ENCODE results near the gene NUDT16L1. TPM values are rescaled to one million over a fixed set of nuclear protein-coding genes. Genes with fewer than 3 reads are reported as not detected.

The NUDT16L1 gene
- polyA plus RNA-seq, 2 donors: 18.5 to 29.3 TPM

DNA sequence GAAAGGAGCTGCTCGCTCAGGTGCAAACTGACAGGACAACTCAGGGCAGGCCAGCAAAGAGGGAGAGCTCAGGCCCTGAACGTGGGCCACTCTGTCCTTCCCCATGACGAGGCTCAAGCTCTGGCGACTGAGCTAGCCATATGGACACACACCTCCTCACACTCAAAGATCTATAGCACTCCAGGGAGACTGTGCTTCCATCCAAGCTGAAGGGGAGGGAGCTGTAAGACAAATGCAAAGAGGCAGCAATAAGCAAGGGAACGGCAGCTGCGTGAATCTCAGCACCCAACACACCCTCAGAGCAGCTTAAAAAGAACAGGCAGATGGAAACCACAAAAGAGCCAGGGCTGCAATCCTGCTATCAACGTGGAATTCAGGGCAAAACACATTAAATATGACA is 13.5 kb downstream of the NUDT16L1 start:
- 89 to 91% methylated on average over 7 of the region's 7 CpGs for WGBS, 2 donors
- H3K9me3 ChIP-seq (ENCODE audit: control insufficient read depth in 2 of 2, insufficient read depth in 1 of 2, low read depth in 1 of 2, low read length in 1 of 2): no peaks in the 10 kb centered on the region
- no peaks in the 10 kb centered on the region for H3K4me1 ChIP-seq (ENCODE audit: control insufficient read depth in 2 of 2, insufficient read depth in 2 of 2, low read length in 1 of 2)
- no peak overlapping the region for H3K4me3 ChIP-seq (ENCODE audit: low read depth in 1 of 2, low read length in 2 of 2)
- peaks cover 3 to 16% of the 10 kb centered on the region in 2 donors for H3K36me3 ChIP-seq (ENCODE audit: control insufficient read depth in 2 of 2, insufficient read depth in 2 of 2, low read length in 1 of 2)
- no peaks in the 10 kb centered on the region for H3K27me3 ChIP-seq (ENCODE audit: control insufficient read depth in 1 of 2, insufficient read depth in 2 of 2, low read length in 2 of 2)
- H3K27ac ChIP-seq (ENCODE audit: low read depth in 2 of 2, low read length in 1 of 2): no peak overlapping the region

DNA sequence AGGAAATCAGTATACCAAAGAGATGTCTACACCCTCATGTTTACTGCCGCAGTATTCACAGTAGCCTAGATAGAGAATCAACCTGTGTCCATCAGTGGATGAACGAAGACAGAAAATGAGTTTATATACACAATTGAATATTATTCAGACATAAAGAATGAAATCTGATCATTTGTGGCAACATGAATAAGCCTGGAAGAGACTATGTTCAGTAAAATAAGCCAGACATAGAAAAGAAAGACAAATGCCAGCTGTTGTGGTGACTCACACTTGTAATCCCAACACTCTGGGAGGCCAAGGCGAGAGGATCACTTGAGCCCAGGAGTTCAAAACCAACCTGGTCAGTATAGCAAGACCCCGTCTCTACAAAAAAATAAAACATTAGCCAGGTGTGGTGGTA is 16.1 kb downstream of the NUDT16L1 start:
- H3K27ac ChIP-seq (ENCODE audit: low read depth in 2 of 2, low read length in 1 of 2): no peak overlapping the region
- 94 to 96% methylated on average over 4 of the region's 4 CpGs for WGBS, 2 donors
- H3K4me3 ChIP-seq (ENCODE audit: low read depth in 1 of 2, low read length in 2 of 2): no peak overlapping the region
- H3K9me3 ChIP-seq (ENCODE audit: control insufficient read depth in 2 of 2, insufficient read depth in 1 of 2, low read depth in 1 of 2, low read length in 1 of 2): no peaks in the 10 kb centered on the region
- peaks cover 8 to 19% of the 10 kb centered on the region in 2 donors for H3K36me3 ChIP-seq (ENCODE audit: control insufficient read depth in 2 of 2, insufficient read depth in 2 of 2, low read length in 1 of 2)
- H3K27me3 ChIP-seq (ENCODE audit: control insufficient read depth in 1 of 2, insufficient read depth in 2 of 2, low read length in 2 of 2): no peaks in the 10 kb centered on the region
- H3K4me1 ChIP-seq (ENCODE audit: control insufficient read depth in 2 of 2, insufficient read depth in 2 of 2, low read length in 1 of 2): no peaks in the 10 kb centered on the region

DNA sequence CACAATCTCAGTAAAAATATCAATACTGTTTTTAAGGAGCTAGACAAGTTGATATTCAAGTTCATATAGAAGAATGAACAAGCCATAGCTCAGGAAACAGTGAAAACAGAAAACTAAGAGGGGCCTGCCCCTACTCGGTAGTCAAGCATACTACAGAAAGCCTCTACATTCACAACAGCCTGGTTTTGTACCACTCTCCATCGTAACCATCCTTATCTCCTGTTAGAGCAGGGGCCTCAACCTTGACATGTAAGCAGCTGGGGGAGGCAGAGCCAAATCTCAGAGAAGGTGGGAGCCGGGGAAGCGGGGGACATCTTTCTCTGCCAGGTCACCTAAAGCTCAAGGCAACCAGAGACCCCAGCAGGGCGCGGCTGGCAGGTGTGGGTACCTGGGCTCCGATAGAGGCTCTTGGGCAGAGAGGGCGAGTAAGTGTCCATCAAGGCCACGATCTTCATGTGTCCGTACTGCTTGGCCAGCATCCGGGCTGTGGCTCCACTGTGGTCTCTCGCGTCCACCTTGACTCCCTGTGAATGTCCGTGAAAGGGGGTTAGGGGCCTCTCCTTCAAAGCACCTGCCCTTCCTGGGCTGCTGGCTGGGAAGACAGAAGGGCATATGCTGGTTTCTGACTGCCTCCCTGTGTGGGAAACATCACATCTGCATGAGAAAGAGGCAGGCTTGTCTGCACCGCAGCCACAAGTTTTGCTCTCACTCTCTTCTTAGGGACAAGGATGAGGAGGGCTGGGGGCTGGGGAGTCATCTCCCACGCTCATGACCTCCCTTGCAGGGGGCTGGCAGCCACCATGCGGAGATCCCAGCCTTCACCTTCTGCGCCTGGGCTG is 20.5 kb downstream of the NUDT16L1 start:
- H3K9me3 ChIP-seq (ENCODE audit: control insufficient read depth in 2 of 2, insufficient read depth in 1 of 2, low read depth in 1 of 2, low read length in 1 of 2): no peaks in the 10 kb centered on the region
- H3K27ac ChIP-seq (ENCODE audit: low read depth in 2 of 2, low read length in 1 of 2): no peak overlapping the region
- no peaks in the 10 kb centered on the region for H3K4me1 ChIP-seq (ENCODE audit: control insufficient read depth in 2 of 2, insufficient read depth in 2 of 2, low read length in 1 of 2)
- H3K27me3 ChIP-seq (ENCODE audit: control insufficient read depth in 1 of 2, insufficient read depth in 2 of 2, low read length in 2 of 2): no peaks in the 10 kb centered on the region
- 76 to 91% methylated on average over 18 of the region's 18 CpGs for WGBS, 2 donors
- H3K36me3 ChIP-seq (ENCODE audit: control insufficient read depth in 2 of 2, insufficient read depth in 2 of 2, low read length in 1 of 2): peaks cover 5 to 14% of the 10 kb centered on the region in 2 donors
- no peak overlapping the region for H3K4me3 ChIP-seq (ENCODE audit: low read depth in 1 of 2, low read length in 2 of 2)

DNA sequence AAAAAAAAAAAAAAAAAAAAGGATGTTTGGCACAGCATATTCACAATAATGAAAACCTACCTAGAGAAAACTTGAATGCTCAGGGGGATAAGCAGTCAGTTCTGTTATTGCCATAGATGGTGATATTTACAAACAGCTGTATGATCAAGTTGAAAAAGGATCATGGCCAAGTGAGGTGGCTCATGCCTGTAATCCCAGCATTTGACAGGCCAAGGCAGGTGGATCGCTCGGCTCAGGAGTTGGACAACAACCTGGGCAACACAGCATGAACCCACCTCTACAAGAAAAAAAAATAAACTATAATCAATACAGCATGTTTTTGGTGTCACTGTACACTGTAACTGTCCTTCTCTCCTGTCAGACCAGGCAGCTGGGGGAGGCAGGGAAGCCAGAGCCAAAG is 21.6 kb downstream of the NUDT16L1 start:
- Histone ChIP-seq H3K27ac (ENCODE audit: low read depth in 2 of 2, low read length in 1 of 2) (no peak overlapping the region), H3K9me3 (ENCODE audit: control insufficient read depth in 2 of 2, insufficient read depth in 1 of 2, low read depth in 1 of 2, low read length in 1 of 2) (no peaks in the 10 kb centered on the region), H3K36me3 (ENCODE audit: control insufficient read depth in 2 of 2, insufficient read depth in 2 of 2, low read length in 1 of 2) (peaks cover 5 to 14% of the 10 kb centered on the region in 2 donors), H3K4me1 (ENCODE audit: control insufficient read depth in 2 of 2, insufficient read depth in 2 of 2, low read length in 1 of 2) (no peaks in the 10 kb centered on the region), H3K4me3 (ENCODE audit: low read depth in 1 of 2, low read length in 2 of 2) (no peak overlapping the region), H3K27me3 (ENCODE audit: control insufficient read depth in 1 of 2, insufficient read depth in 2 of 2, low read length in 2 of 2) (no peaks in the 10 kb centered on the region)
- 76 to 86% methylated on average over 2 of the region's 2 CpGs for WGBS, 2 donors

DNA sequence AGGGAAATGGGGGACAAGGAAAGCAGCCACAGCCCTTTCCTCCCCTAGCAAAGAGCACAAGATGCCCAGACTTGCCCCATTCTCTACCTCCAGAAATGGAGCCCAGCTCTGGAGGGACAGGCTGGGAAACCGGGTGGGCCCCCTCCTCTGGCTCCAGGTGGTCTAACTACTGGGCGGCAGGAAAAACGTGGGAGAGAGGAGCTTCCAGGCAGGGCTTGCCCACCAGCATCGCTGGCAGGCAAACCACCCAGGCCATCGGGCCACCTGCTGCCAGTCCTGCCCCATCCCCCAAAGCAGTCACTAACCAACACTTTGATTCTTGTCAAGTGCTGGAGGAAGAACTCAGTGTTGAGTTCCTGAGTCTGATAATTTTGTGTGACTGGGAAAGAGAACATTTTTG is 25.1 kb downstream of the NUDT16L1 start:
- H3K9me3 ChIP-seq (ENCODE audit: control insufficient read depth in 2 of 2, insufficient read depth in 1 of 2, low read depth in 1 of 2, low read length in 1 of 2): no peaks in the 10 kb centered on the region
- H3K4me3 ChIP-seq (ENCODE audit: low read depth in 1 of 2, low read length in 2 of 2): no peak overlapping the region
- H3K27me3 ChIP-seq (ENCODE audit: control insufficient read depth in 1 of 2, insufficient read depth in 2 of 2, low read length in 2 of 2): no peaks in the 10 kb centered on the region
- H3K27ac ChIP-seq (ENCODE audit: low read depth in 2 of 2, low read length in 1 of 2): no peak overlapping the region
- H3K36me3 ChIP-seq (ENCODE audit: control insufficient read depth in 2 of 2, insufficient read depth in 2 of 2, low read length in 1 of 2): peaks cover 7 to 16% of the 10 kb centered on the region in 2 donors
- no peaks in the 10 kb centered on the region for H3K4me1 ChIP-seq (ENCODE audit: control insufficient read depth in 2 of 2, insufficient read depth in 2 of 2, low read length in 1 of 2)
- WGBS, 2 donors: 72 to 77% methylated on average over 5 of the region's 5 CpGs

DNA sequence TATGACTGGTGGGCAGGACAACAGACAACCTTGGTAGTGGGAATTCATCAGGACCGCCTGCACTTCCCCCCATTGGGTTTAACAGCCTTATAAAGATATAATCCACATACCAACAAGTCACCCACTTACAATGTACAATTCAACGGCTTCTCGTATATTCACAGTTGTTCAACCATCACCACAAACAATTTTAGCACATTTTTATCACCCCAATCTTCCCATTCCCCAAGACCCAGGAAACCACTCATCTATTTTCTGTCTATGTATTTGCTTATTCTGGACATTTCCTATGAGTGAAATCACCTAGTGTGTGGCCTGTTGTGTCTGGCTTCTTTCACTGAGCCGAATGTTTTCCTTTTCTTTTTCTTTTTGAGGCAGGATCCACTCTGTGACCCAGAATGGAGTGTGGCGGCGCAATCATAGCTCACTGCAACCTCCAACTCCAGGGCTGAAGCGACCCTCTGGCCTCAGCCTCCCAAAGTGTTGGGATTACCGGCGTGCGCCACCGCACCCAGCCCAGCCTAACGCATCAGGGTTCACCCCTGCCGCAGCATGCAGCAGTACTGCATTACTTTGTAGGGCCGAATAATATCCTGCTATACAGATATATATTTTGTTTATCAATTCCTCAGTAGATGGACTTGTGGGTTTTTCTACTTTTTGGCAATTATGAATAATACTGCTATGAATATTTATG is 29.9 kb downstream of the NUDT16L1 start:
- no peak overlapping the region for H3K4me3 ChIP-seq (ENCODE audit: low read depth in 1 of 2, low read length in 2 of 2)
- H3K27ac ChIP-seq (ENCODE audit: low read depth in 2 of 2, low read length in 1 of 2): no peak overlapping the region
- H3K9me3 ChIP-seq (ENCODE audit: control insufficient read depth in 2 of 2, insufficient read depth in 1 of 2, low read depth in 1 of 2, low read length in 1 of 2): no peaks in the 10 kb centered on the region
- H3K27me3 ChIP-seq (ENCODE audit: control insufficient read depth in 1 of 2, insufficient read depth in 2 of 2, low read length in 2 of 2): no peaks in the 10 kb centered on the region
- 95 to 96% methylated on average over 14 of the region's 14 CpGs for WGBS, 2 donors
- H3K4me1 ChIP-seq (ENCODE audit: control insufficient read depth in 2 of 2, insufficient read depth in 2 of 2, low read length in 1 of 2): no peaks in the 10 kb centered on the region
- H3K36me3 ChIP-seq (ENCODE audit: control insufficient read depth in 2 of 2, insufficient read depth in 2 of 2, low read length in 1 of 2): peaks cover 10 to 14% of the 10 kb centered on the region in 2 donors

DNA sequence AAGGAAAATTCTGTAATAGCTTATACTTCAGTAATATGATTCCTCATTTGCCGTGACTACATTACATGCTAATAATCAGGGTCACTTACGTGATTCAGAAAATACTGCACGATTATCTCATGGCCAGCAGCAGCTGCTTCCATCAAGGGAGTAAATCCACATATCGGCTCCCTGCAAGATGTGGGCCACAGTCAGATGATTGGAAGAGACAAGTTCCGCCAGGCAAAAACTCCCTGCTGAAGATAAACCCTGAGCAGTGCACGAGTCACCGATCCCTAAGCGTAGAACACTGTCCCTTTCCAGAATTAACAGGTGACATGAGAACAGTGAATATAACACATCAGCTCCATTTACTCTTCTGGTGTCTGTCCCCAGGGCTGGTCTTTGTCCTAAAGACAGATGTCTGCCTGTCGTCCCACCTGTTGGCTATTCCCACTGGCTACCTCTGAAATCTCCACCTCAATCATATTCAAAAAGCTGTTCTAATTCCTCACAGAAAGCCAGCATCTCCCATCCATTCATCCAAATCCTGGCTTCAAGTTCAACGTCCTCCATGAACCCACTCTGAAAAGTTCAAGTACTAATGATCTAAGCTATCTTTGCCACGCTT is 31.4 kb downstream of the NUDT16L1 start:
- WGBS, 2 donors: 91 to 92% methylated on average over 11 of the region's 11 CpGs
- no peak overlapping the region for H3K4me3 ChIP-seq (ENCODE audit: low read depth in 1 of 2, low read length in 2 of 2)
- no peak overlapping the region for H3K27ac ChIP-seq (ENCODE audit: low read depth in 2 of 2, low read length in 1 of 2)
- no peaks in the 10 kb centered on the region for H3K27me3 ChIP-seq (ENCODE audit: control insufficient read depth in 1 of 2, insufficient read depth in 2 of 2, low read length in 2 of 2)
- H3K36me3 ChIP-seq (ENCODE audit: control insufficient read depth in 2 of 2, insufficient read depth in 2 of 2, low read length in 1 of 2): peaks cover 19 to 21% of the 10 kb centered on the region in 2 donors
- no peaks in the 10 kb centered on the region for H3K9me3 ChIP-seq (ENCODE audit: control insufficient read depth in 2 of 2, insufficient read depth in 1 of 2, low read depth in 1 of 2, low read length in 1 of 2)
- H3K4me1 ChIP-seq (ENCODE audit: control insufficient read depth in 2 of 2, insufficient read depth in 2 of 2, low read length in 1 of 2): no peaks in the 10 kb centered on the region

DNA sequence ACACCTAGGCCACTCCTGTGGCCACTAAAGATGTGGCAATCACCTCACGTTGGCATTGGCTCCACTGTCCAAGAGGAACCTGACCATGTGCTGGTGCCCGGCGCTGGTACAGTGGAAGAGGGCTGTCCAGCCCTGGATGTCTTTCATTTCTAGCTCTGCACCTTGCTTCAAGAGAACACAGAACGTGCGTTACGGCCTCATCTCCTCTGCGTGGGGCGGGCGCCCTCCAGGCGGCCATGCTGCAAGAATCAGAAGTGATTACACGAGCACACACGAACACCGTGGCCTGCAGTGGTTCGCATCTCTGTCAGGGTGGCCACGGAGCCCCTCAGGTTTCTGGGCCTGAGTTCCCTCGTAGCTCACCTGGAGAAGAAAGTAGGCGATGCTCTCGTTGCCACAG is 33.3 kb downstream of the NUDT16L1 start:
- WGBS, 2 donors: 93 to 94% methylated on average over 18 of the region's 18 CpGs
- H3K36me3 ChIP-seq (ENCODE audit: control insufficient read depth in 2 of 2, insufficient read depth in 2 of 2, low read length in 1 of 2): peaks cover 19 to 27% of the 10 kb centered on the region in 2 donors

DNA sequence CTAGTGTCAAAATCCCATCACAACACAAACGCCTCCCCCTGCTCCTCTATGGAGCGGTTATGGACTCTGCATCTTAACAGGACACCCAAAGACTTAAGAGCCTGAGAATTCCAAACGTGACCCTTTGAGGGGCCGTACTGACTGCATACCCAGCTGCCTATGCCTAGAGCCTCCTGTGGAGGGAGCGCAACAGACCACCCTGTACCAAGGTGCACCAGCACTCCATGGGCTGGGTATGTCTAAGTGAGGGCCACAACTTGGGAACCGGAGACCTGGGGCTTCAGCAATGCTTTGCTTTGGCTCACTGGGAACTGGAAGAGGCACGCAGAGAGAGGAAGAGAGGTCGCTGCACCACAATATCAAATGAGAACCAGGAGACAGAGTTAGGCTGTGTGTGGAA is 35.3 kb downstream of the NUDT16L1 start:
- no peaks in the 10 kb centered on the region for H3K9me3 ChIP-seq (ENCODE audit: control insufficient read depth in 2 of 2, insufficient read depth in 1 of 2, low read depth in 1 of 2, low read length in 1 of 2)
- H3K27me3 ChIP-seq (ENCODE audit: control insufficient read depth in 1 of 2, insufficient read depth in 2 of 2, low read length in 2 of 2): no peaks in the 10 kb centered on the region
- no peak overlapping the region for H3K4me3 ChIP-seq (ENCODE audit: low read depth in 1 of 2, low read length in 2 of 2)
- peaks cover 16 to 25% of the 10 kb centered on the region in 2 donors for H3K36me3 ChIP-seq (ENCODE audit: control insufficient read depth in 2 of 2, insufficient read depth in 2 of 2, low read length in 1 of 2)
- H3K27ac ChIP-seq (ENCODE audit: low read depth in 2 of 2, low read length in 1 of 2): no peak overlapping the region
- WGBS, 2 donors: 95 to 97% methylated on average over 8 of the region's 8 CpGs
- no peaks in the 10 kb centered on the region for H3K4me1 ChIP-seq (ENCODE audit: control insufficient read depth in 2 of 2, insufficient read depth in 2 of 2, low read length in 1 of 2)

More for the DNA sequence above, 33.3 kb downstream of the NUDT16L1 start:
- H3K9me3 ChIP-seq (ENCODE audit: control insufficient read depth in 2 of 2, insufficient read depth in 1 of 2, low read depth in 1 of 2, low read length in 1 of 2): no peaks in the 10 kb centered on the region
- no peaks in the 10 kb centered on the region for H3K4me1 ChIP-seq (ENCODE audit: control insufficient read depth in 2 of 2, insufficient read depth in 2 of 2, low read length in 1 of 2)
- no peak overlapping the region for H3K27ac ChIP-seq (ENCODE audit: low read depth in 2 of 2, low read length in 1 of 2)
- H3K4me3 ChIP-seq (ENCODE audit: low read depth in 1 of 2, low read length in 2 of 2): no peak overlapping the region
- no peaks in the 10 kb centered on the region for H3K27me3 ChIP-seq (ENCODE audit: control insufficient read depth in 1 of 2, insufficient read depth in 2 of 2, low read length in 2 of 2)

Data from esophagus (tissue), 2 donors.